Lower lobe of right lung (tissue), 2 donors: Measurements from ENCODE around the gene TMEM269. TPM values are rescaled to one million over a fixed set of nuclear protein-coding genes. Genes with fewer than 3 reads are reported as not detected.

Experiments
- ATAC-seq, 2 donors: fragments of 200-7000 bp; cut with Tn5 transposase; one replicate each; pipeline ENCODE4 v1.9.1; 2020 to 2022; ENCODE audit warnings: mild to moderate bottlenecking in 2 of 2, moderate library complexity in 2 of 2
- DNase-seq: peaks from one replicate; pipeline ENCODE4 v3.0.0-alpha.2; 2020
- H3K27ac ChIP-seq: fragments of 200-600 bp; one replicate; pipeline ENCODE4 v1.8.0; 2022
- H3K27me3 ChIP-seq: fragments of 200-600 bp; one replicate; pipeline ENCODE4 v1.8.0; 2022; ENCODE audit warnings: low read depth
- H3K36me3 ChIP-seq: fragments of 200-600 bp; one replicate; pipeline ENCODE4 v1.8.0; 2022; ENCODE audit warnings: mild to moderate bottlenecking
- H3K4me1 ChIP-seq: fragments of 200-600 bp; one replicate; pipeline ENCODE4 v1.8.0; 2022
- H3K4me3 ChIP-seq: fragments of 200-600 bp; one replicate; pipeline ENCODE4 v1.8.0; 2022; ENCODE audit warnings: mild to moderate bottlenecking
- H3K9me3 ChIP-seq: fragments of 200-600 bp; one replicate; pipeline ENCODE4 v1.8.0; 2022
- CTCF ChIP-seq: fragments of 200-600 bp; IDR thresholded peaks from one replicate; pipeline ENCODE4 v1.8.0; 2022; ENCODE audit warnings: antibody characterized with exemption, mild to moderate bottlenecking
- intact Hi-C: fragments of 100-400 bp; cut with DNase I; formaldehyde crosslinking; loops from one replicate; pipeline ENCODE4 v1.11.0; 2022
- total RNA-seq: library from RNA; stranded (reverse); fragmentation: NEBNext Ultra II Directional; extraction: Animal tissue kit (Norgen Biotek cat#: 25700); gene quantifications from one replicate; pipeline ENCODE4 v1.2.1, GENCODE V29; 2021
- donor health status: DM: no; HTN: yes; CAD: no; lungs with severe emphysema.

TMEM269 gene
- total RNA-seq, 1 donor from 2014 or later = not detected

GRCh38 chr1:42841440-42842147 lies 56.8 kb downstream of the TMEM269 start:
- intact Hi-C loops = no loop called here

GRCh38 chr1:42844592-42845140 lies 59.9 kb downstream of the TMEM269 start:
- no peak for DNase-seq
- Histone ChIP-seq H3K4me3 (no peak overlapping the region), H3K27me3 (no peaks in the 10 kb centered on the region), H3K36me3 (peaks cover 13% of the 10 kb centered on the region), H3K27ac (no peak overlapping the region), H3K9me3 (no peaks in the 10 kb centered on the region), H3K4me1 (peaks cover 22% of the 10 kb centered on the region)
- ATAC-seq = no peak
- TF ChIP-seq CTCF = no peak
- intact Hi-C loops = no loop called here

More at GRCh38 chr1:42841440-42842147, 56.8 kb downstream of the TMEM269 start:
- Histone ChIP-seq H3K27ac (no peak overlapping the region), H3K4me3 (no peak overlapping the region), H3K4me1 (peaks cover 12% of the 10 kb centered on the region), H3K27me3 (no peaks in the 10 kb centered on the region), H3K36me3 (peaks cover 7% of the 10 kb centered on the region), H3K9me3 (no peaks in the 10 kb centered on the region)
- no peak for DNase-seq
- no peak for TF ChIP-seq CTCF
- ATAC-seq = no peak

GRCh38 chr1:42845193-42845592 lies 60.4 kb downstream of the TMEM269 start:
- Histone ChIP-seq H3K4me1 (peaks cover 22% of the 10 kb centered on the region), H3K27me3 (no peaks in the 10 kb centered on the region), H3K36me3 (peaks cover 15% of the 10 kb centered on the region), H3K27ac (no peak overlapping the region), H3K4me3 (no peak overlapping the region), H3K9me3 (no peaks in the 10 kb centered on the region)
- intact Hi-C loops = no loop called here
- TF ChIP-seq CTCF = no peak
- DNase-seq (no peak), ATAC-seq (no peak)

GRCh38 chr1:42845866-42846256 lies 61.1 kb downstream of the TMEM269 start:
- peaks cover 22% of the 10 kb centered on the region for H3K4me1 ChIP-seq
- intact Hi-C loops = no loop called here
- H3K4me3 ChIP-seq = peak overlapping the region; percentile 98
- no peak for TF ChIP-seq CTCF
- H3K27me3 ChIP-seq = no peaks in the 10 kb centered on the region
- H3K27ac ChIP-seq = peak overlapping the region; percentile 85
- H3K9me3 ChIP-seq = no peaks in the 10 kb centered on the region
- ATAC-seq = peak in 1 of 2 donors; percentile 21
- peaks cover 21% of the 10 kb centered on the region for H3K36me3 ChIP-seq
- no peak for DNase-seq

- Histone ChIP-seq H3K27me3 (no peaks in the 10 kb centered on the region), H3K9me3 (no peaks in the 10 kb centered on the region), H3K4me1 (peaks cover 22% of the 10 kb centered on the region), H3K36me3 (peaks cover 27% of the 10 kb centered on the region), H3K27ac (peak within 1 kb of the TSS; percentile 85), H3K4me3 (peak within 1 kb of the TSS; percentile 98)
- ATAC-seq (peak; percentile 98 to 99), DNase-seq (peak; percentile 94)
- TF ChIP-seq CTCF = peak; percentile 60
- intact Hi-C loops = no loop called here
These were observed 61.7 kb downstream of the TMEM269 start, which contains the start of gene ZNF691 for GRCh38 chr1:42846257-42847110. ZNF691 (plus strand) TSS chr1:42846613; CDS start chr1:42849659, 3,046 bp downstream.
